ENCODE measurements around the gene BCL2L2. TPM values are rescaled to one million over a fixed set of nuclear protein-coding genes. Genes with fewer than 3 reads are reported as not detected.

The BCL2L2 gene
- total RNA-seq, 1 experiment from 2014 or later: 8.6 TPM

DNA sequence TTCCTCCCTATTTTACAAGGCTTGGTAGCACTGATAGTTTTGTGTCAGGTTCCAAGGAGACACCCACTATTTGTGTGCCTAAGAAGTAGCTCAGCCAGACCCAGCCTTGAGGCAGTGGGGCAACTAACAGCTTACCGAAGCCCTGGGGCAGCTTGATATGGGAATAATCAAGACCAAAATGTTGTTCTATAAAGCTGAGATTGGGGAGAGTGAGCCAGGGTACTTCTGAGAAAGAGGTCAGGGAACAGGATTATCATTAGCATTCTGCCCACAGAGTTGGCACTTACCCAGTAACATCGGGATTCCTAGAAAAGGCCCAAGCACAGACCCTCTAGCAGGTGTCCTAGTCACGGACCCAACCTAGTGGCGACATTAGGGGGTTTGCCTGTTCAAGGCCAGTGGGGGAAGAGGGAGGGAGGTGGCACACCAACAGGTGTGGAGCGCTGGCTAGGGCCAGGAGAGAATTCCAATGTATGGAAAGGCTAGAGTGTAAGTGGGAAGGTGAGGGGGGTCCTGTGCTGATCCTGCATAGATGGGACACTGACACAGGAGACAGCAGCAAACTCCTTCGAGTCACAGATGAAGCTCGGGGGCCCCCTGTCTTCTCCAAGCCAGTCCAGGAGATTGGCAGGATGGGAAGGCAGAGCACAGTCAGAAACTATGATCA is 8.9 kb upstream of the BCL2L2 start:
- no peak for DNase-seq (ENCODE audit: low read depth)
- in situ Hi-C loops (cut with HindIII; ENCODE audit: low pct_unique_long_range_greater_than_20kb, low sequenced_read_pairs): no loop called here

DNA sequence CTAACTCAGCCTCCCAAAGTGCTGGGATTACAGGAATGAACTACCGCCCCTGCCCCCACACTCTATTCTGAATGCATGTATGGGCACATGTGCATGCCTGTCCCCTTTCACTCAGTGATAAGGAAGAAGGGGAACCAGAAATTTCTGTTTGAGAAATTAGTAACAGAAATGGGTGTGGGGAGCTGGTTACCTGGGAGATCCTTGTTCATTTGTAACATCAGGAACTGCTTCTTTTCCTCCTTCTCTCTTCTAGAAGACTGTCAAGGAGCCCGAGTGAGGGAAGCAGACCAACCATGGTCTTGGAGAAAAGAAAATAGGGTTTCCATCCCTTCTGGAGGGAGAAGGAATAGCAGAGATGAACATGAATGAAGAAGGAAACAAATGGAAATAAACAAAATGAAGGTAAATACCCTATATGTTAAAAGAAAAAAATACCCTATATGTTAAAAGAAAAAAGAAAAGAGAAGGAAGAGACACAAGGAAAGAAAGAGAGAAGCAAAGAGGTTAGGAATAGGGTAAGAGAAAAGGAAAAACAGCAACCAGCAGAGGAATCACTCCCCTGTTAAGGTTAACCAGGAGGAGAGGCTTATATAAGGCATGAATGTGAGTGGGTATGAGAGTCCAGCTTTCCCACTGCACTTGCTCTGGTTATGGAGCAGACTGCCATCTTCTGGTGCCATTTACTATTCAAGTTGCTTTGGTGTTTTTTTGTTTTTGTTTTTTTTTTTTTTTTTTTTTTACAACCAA is 7.2 kb upstream of the BCL2L2 start:
- peak; percentile 54 for DNase-seq (ENCODE audit: low read depth)

DNA sequence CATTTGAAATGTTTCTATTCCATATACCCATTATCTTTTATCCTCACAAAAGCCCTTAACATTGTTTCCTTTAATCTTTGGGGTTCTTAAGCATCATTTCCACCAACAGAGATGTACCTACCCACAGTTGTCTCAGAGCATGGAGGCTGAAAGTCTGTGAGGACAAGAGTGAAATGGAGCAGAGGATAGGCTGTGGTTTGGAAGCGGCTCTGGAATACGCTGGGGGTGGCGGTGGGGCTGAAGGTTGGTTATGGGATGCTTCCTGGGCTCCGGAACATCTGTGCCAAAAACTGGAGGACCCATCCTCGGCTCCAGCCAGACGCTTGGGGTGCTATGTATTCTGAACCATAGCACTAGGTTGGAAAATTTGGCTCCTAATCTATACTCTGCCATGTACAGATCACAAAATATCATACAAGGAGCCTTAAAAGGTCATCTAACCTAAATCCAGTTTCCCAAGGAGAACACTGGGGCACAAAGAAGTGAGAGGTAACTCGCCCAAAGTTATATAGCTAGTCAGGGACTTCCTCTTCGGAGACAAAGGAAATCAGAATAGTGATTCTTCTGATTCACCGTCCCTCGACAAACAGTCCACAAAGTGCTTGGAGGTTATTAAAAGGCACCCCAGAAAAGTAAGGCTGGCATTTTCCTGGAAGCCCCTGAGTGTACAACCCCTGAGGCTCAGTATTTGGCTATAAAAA is 6.5 kb upstream of the BCL2L2 start:
- no peak for DNase-seq (ENCODE audit: low read depth)
- in situ Hi-C loops (cut with HindIII; ENCODE audit: low pct_unique_long_range_greater_than_20kb, low sequenced_read_pairs): no loop called here

More for the DNA sequence above, 7.2 kb upstream of the BCL2L2 start:
- in situ Hi-C loops (cut with HindIII; ENCODE audit: low pct_unique_long_range_greater_than_20kb, low sequenced_read_pairs): no loop called here

DNA sequence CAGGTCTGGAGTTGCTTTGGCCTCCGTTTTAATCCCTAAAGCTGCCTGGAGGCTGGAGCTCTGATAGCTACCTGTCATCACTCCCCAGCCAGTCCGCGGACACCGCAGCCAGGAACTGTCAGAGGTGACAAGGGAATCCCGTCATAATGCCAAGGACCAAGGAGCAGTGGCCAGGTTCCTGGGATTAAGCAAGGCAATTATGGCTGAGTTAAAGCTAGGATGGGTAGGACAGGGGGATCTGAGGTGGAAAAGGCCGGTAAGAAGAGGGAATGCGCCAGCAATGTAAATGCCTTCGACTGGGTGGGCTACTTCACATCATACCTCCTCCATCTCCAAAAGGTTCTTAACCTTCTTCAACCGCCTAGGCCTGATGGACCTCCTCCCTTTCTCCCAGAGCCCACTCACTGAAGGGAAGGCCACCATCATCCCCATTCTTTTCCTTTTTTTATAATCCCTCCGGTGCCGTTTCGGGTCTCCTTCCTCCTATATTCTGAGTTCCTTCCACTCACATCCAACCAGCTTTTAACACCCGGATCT is 5.9 kb upstream of the BCL2L2 start:
- DNase-seq (ENCODE audit: low read depth): peak; percentile 46
- in situ Hi-C loops (cut with HindIII; ENCODE audit: low pct_unique_long_range_greater_than_20kb, low sequenced_read_pairs): no loop called here

DNA sequence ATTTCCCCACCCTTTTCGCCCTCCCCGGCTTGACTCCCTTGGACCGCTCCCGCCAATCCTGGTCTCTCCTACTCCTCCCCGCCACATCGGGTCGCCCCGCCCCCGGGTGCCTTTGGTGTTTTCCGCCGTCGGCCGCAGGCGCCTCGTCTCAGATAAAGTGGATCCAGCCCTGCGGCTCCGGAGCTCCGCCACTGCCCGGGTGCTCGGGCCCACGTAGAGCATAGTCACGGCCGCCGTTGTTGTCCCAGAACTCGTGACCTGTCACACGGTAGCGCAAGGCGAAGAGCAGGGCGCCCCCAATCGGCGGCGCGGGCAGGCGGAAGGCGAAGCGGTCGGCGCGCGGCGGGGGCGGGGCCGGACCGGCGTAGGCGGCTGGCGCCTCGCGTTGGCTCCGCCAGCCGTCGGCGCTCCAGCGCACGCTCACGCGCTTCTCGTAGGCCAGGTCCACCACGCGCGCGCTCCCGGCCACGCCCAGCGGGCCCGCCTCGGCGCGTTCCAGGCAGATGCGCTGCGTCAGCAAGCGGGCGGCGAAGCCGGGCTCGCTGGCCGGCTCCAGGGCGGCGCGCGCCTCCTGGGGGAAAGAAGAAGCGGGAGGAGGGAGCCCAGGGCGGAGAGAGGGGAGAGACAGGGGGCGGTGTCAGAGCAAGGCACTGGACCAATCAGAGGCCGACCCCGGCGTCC is 5.2 kb upstream of the BCL2L2 start:
- in situ Hi-C loops (cut with HindIII; ENCODE audit: low pct_unique_long_range_greater_than_20kb, low sequenced_read_pairs): no loop called here
- DNase-seq (ENCODE audit: low read depth): peak; percentile 99

DNA sequence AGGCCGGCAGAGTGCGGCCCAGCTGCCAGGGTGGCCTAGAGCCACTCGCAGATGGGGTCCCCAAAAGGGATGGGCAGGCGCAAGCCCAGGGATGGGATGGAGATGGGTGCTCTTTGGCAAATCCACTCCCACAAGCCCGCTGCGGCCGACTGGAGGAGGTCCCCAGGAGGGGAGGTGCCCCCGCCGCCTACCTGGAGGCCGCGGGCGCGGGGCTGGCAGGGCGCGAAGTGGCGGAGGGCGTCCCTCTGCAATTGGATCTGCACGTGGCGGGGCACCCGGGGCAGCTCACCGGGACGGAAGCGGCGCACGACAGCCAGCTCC is 4.7 kb upstream of the BCL2L2 start:
- in situ Hi-C loops (cut with HindIII; ENCODE audit: low pct_unique_long_range_greater_than_20kb, low sequenced_read_pairs): no loop called here
- DNase-seq (ENCODE audit: low read depth): no peak

DNA sequence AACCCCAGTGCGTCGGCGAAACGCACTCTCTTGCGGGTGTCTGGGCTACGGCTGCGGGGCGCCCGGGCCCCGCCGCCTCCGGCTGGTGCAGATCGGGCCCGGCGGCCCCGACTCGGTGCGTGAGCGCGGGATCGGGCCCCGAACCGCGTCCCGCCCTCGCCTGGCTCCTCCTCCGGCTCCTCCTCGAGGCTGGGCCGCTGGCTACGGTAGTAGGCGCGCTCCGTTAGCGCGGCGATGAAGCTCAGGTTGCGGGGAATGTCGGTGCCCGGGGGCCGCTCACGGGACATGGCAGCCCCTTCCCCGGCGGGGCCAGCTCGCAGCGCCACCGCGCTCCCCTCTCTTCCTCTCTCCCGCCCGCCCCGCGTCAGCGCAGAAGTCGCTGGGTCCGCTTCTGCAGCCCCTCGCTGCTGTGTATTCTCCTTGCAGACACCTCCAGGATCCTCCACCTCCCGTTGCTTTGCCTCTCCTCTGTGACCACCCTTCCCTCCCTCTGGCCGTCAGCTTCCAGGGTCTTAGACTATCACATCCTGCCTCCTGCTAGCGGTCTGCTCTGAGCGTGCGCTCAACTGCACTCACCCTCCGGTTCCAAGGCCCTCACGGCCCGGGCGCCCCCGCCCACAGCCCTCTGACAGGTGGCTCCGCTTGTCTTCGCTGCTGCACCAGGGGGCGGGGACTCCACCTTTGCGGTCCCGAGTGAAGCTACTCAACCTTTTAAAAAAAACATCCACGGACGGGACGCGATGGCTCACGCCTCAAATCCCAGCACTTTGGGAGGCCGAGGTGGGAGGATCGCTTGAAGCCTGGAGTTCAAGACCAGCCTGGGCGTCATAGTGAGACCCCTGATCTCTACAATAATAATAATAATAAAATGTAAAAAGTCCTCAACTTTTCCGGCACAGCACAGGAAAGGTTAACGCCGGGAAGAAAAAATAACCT is 4.1 kb upstream of the BCL2L2 start, which contains the start of gene PPP1R3E:
PPP1R3E (minus strand) TSS at position 570 of the 936 bp plus-strand sequence; CDS start at position 287, 283 bp downstream.
- peak; percentile 75 for DNase-seq (ENCODE audit: low read depth)
- in situ Hi-C loops (cut with HindIII; ENCODE audit: low pct_unique_long_range_greater_than_20kb, low sequenced_read_pairs): no loop called here

DNA sequence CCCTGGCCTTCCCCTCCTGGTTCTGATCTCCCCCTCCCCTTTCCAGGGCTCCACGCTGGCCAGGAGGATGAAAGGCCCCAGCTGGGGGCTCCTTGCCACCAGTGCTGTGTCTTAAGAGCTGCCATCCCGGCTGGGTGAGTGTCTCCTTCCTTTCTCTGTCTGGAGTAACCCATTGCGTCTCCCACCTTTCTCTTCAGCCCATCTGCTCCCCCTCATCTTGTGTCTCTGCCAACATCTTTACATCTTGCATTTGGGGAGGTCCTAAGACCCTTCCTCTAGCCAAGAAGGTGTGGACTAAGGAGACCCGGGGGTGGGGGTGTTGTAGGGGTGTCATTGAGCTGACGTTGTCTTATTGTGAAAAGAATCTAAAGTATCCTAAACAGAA is 505 bp downstream of the BCL2L2 start:
- in situ Hi-C loops (cut with HindIII; ENCODE audit: low pct_unique_long_range_greater_than_20kb, low sequenced_read_pairs): no loop called here
- DNase-seq (ENCODE audit: low read depth): no peak

DNA sequence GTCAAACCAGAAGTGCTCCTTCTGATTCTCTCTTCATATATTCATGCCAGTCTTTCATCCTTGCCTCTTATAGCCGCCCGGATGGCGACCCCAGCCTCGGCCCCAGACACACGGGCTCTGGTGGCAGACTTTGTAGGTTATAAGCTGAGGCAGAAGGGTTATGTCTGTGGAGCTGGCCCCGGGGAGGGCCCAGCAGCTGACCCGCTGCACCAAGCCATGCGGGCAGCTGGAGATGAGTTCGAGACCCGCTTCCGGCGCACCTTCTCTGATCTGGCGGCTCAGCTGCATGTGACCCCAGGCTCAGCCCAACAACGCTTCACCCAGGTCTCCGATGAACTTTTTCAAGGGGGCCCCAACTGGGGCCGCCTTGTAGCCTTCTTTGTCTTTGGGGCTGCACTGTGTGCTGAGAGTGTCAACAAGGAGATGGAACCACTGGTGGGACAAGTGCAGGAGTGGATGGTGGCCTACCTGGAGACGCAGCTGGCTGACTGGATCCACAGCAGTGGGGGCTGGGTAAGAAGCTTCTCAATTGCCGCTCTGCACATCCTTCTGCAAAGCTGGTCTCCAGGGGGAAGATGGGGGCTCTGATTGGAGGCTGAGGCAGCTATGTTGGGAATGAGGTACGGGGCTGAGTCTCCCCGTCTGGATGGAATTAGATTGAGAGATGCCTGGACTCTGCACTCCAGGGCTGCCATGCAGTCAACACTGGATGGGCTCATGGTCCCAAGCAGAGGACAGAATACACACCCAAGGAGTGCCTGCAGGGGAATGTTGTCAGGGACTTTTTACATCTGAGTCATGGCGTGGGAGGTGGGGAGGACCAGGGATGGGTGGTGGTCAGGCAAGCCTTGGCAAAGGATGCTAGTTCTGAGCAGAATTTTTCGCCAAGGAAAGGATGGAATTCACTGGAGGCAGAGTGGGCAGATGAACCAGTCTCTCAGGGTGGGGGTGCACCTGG is 1.3 kb downstream of the BCL2L2 start:
- DNase-seq (ENCODE audit: low read depth): no peak
- in situ Hi-C loops (cut with HindIII; ENCODE audit: low pct_unique_long_range_greater_than_20kb, low sequenced_read_pairs): no loop called here

DNA sequence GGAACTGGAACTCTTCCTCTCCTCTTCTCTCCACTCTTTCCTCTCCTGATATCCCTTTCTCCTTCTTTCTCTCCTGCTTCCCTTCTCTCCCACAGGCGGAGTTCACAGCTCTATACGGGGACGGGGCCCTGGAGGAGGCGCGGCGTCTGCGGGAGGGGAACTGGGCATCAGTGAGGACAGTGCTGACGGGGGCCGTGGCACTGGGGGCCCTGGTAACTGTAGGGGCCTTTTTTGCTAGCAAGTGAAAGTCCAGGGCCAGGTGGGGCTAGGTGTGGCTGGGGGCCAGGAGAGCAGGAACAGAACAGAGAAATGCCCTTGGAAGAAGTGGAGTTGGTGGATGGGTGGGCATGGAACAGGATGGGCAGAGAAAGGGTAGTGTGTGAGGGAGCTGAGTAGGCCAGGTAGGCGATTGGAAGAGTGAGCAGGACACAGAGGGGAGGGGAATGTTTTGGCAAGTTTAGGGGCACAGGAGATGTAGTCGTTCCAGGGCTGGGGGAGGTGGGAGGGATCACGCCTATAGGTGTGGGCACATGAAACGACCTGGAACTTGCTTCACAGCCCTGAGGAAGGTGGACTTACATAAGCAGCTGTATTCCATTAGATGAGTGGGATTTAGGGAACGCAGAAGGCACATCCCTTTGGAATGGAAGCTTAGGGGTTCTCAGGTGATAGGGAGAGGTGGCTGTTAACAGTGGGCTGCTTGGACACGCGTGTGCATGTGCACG is 2.2 kb downstream of the BCL2L2 start:
- in situ Hi-C loops (cut with HindIII; ENCODE audit: low pct_unique_long_range_greater_than_20kb, low sequenced_read_pairs): no loop called here
- no peak for DNase-seq (ENCODE audit: low read depth)

DNA sequence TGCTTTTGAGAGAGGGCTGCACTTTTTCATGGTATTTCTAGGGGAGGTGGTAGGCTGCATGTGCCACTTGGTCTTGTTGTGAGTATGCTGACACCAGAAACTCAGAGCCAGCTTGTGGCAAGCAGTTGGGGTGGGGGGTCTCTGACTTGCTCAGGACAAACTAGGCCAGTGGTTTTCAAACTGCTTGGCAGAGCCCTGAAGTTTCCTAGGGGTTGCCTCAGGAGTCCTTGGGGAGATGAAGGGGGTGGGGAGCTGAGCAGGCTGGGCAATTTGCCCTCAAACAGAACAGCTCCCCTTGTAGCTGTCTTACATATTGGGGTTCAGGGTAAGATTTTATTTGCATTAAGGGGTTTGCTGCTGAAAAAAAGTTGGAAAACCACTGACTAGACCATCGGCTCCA is 3.9 kb downstream of the BCL2L2 start:
- in situ Hi-C loops (cut with HindIII; ENCODE audit: low pct_unique_long_range_greater_than_20kb, low sequenced_read_pairs): no loop called here
- no peak for DNase-seq (ENCODE audit: low read depth)

DNA sequence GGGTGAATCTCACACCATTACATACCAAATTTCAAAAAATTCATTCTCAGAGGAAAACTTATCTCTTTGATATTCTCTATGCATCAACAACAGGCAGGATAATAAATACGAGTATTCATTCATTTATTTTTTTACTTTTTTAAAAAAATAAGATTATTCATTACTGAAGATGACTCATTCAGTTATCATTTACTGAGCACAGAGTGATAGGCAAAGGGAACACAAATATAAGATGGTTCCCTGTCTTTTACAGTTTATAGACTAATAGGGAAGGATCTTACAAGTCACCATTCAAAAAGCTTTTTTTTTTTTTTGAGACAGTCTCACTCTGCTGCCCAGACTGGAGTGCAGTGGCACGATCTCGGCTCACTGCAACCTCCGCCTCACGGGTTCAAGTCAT is 9.7 kb downstream of the BCL2L2 start:
- no peak for DNase-seq (ENCODE audit: low read depth)
- in situ Hi-C loops (cut with HindIII; ENCODE audit: low pct_unique_long_range_greater_than_20kb, low sequenced_read_pairs): no loop called here

DNA sequence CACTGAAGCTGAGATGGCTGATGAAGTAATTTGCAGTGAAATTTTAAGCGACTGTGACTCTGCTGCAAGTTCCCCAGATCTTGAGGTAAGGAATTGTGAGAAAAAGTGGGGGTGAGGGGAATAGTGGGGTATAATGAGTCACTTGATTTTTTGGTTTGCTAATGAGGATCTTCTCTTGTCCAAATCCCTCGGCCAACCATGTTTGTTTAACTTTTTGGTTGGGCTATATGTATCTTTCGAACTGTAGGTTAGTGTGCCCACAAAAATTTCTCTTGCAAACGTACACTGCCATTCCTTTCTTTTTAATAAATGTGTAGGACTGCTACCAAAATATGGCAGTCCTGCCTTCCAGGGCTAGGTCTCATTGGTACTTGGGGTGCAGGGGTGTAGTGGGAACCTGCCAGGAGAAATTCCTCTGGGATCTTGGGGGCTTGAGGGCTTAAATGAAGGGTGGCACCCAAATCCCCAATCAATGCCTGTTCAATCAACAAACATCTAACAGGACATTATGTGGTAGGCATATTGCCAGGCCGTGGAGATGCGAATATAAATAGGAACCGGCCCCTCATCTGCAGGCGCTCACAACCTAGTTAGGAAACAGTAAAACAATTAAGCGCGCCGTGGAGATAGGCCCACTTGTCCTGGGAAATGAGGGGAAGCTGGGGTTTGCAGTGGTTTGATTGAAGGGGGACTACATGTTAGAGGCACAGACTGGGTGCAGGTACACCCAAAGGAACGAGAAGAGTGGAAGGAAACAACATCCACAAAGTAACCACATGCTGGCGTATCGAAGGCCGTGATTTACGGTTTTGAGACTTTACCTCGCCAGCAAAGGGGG is 13.3 kb downstream of the BCL2L2 start:
- no peak for DNase-seq (ENCODE audit: low read depth)
- in situ Hi-C loops (cut with HindIII; ENCODE audit: low pct_unique_long_range_greater_than_20kb, low sequenced_read_pairs): no loop called here

DNA sequence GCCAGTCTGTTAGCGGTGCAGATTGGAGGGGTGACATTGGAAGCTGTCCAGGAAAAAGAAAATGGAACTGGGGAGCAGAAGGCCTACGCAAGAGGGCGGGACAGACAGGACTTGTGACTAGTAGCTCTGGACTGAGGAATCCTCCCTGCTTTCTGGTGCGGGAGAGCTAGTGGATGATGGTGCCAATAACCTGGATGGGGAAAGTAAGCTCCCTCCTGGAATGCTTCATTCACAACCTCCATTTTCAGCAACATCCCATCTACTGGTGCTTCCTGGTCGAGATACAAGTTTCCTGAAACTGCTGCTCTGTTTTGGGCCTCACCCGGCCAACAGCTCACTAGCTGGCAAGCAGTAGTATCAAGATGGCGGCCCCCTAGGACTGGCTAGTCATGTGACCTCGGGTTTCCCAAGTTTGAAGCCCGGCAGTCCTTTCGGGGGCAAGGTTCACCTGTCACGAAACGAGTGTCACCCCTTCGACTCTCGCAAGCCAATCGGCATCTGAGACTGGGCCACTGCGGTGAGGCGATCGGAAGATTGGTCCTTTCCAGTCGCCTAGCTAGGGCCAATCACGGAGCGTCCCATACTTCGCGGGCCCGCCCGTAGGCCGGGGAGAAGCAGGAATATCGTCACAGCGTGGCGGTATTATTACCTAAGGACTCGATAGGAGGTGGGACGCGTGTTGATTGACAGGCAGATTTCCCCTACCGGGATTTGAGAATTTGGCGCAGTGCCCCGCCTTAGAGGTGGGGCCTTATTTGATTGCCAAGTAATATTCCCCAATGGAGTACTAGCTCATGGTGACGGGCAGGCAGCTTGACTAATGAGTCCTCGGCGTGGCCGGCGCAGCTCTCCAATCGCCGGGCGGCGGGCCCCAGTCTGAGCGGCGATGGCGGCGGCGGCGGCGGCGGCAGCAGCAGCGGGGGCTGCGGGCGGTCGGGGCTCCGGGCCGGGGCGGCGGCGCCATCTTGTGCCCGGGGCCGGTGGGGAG is 14.2 kb downstream of the BCL2L2 start, which contains the start of gene PABPN1:
PABPN1 (plus strand) TSS at position 874 of the 988 bp plus-strand sequence; CDS start at position 887, 13 bp downstream.
- in situ Hi-C loops (cut with HindIII; ENCODE audit: low pct_unique_long_range_greater_than_20kb, low sequenced_read_pairs): no loop called here
- DNase-seq (ENCODE audit: low read depth): peak; percentile 99

Data from Caki2 (cell line).